CD4-positive, alpha-beta T cell treated with Interleukin-2 at 100 ng/mL for 4 hours (primary cell): ENCODE data around the gene DYNC2I2.

ENCODE experiments used
- DNase-seq: peaks from one replicate; pipeline ENCODE4 v3.0.0-alpha.2; 2020; ENCODE audit warnings: low spot score

Gene DYNC2I2

GRCh38 chr9:128635266-128636023, 21.2 kb downstream of the DYNC2I2 start:
- no peak for DNase-seq

- no peak for DNase-seq
Observed at GRCh38 chr9:128634651-128635262, 21.9 kb downstream of the DYNC2I2 start.

- DNase-seq = no peak
Observed at GRCh38 chr9:128634111-128634510, 22.5 kb downstream of the DYNC2I2 start.

- DNase-seq = no peak
Observed at GRCh38 chr9:128633601-128634000, 23.0 kb downstream of the DYNC2I2 start.

GRCh38 chr9:128633057-128633456, 23.6 kb downstream of the DYNC2I2 start:
- DNase-seq = no peak

GRCh38 chr9:128632486-128632885, 24.2 kb downstream of the DYNC2I2 start:
- no peak for DNase-seq

GRCh38 chr9:128632066-128632465, 24.6 kb downstream of the DYNC2I2 start:
- DNase-seq = no peak

GRCh38 chr9:128631636-128632035, 25.0 kb downstream of the DYNC2I2 start:
- DNase-seq = no peak

- DNase-seq = no peak
Observed at GRCh38 chr9:128629852-128630545, 26.6 kb downstream of the DYNC2I2 start.

GRCh38 chr9:128629136-128629535, 27.5 kb downstream of the DYNC2I2 start:
- no peak for DNase-seq

- no peak for DNase-seq
Observed at GRCh38 chr9:128628471-128629048, 28.1 kb downstream of the DYNC2I2 start.

GRCh38 chr9:128627906-128628305, 28.7 kb downstream of the DYNC2I2 start:
- no peak for DNase-seq

GRCh38 chr9:128627127-128627715, 29.4 kb downstream of the DYNC2I2 start:
- no peak for DNase-seq

- DNase-seq = no peak
Observed at GRCh38 chr9:128626181-128626580, 30.5 kb downstream of the DYNC2I2 start.

GRCh38 chr9:128625391-128626146, 31.1 kb downstream of the DYNC2I2 start:
- no peak for DNase-seq

GRCh38 chr9:128624566-128624965, 32.1 kb downstream of the DYNC2I2 start:
- no peak for DNase-seq

- DNase-seq = no peak
Observed at GRCh38 chr9:128621730-128622455, 34.8 kb downstream of the DYNC2I2 start.

GRCh38 chr9:128619779-128620178, 36.9 kb downstream of the DYNC2I2 start:
- DNase-seq = no peak

GRCh38 chr9:128619127-128619526, 37.5 kb downstream of the DYNC2I2 start:
- no peak for DNase-seq

- DNase-seq = no peak
Observed at GRCh38 chr9:128617943-128618342, 38.7 kb downstream of the DYNC2I2 start.

- no peak for DNase-seq
Observed at GRCh38 chr9:128615571-128615970, 41.1 kb downstream of the DYNC2I2 start.
